ENCODE measurements around the gene FAM171A2. TPM values are rescaled to one million over a fixed set of nuclear protein-coding genes. Genes with fewer than 3 reads are reported as not detected.

The FAM171A2 gene
- total and polyA plus RNA-seq, 2 of the 8 experiments (the other 6 are each of a cell fraction or from before 2014, with no cell fraction given) = 21.9 to 24.1 TPM

DNA sequence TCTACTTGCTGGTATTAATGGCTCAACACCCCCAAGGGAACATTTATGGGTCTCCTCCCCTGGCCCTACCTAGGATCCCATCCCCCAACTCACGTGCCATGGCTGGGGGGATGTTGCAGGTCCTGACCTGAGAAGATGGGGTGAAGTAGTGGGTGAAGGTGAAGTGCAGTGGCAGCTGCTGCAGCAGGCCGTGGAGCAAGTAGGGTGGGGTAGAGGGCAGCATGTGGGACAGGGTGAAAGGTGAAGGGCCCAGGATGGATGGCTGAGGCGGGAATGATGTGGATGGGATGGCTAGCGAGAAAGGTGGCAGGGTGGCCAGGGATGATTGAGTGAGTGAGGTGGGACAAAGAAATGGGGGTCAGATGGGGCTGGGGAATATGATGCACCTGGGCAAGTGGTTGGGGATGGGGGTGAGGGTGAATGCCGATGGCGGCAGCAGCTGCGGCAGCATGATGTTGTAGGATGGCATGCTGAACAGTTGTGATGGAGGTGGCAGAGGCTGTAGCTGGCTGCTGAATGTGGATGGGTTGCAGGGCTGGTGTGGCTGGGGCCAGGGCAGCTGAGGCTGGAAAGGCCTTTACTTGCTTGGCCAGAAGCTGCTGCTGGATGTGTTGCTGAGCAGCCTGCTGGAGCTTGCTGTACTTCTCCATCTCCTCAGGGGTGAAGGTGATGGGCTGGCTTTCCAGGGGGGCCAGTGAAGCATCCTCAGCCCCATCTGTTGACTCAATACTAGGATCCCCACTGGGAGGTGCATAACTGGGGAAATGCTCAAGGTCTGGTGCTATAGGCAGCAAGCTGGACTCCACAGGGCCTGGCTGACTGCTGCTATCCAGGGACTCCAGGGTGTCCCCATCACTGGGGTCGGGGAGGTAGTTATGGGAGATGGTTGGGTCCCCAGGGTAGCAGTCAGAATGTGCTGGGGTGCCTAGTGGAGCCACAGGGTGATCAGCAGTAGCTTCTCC, 34.1 kb upstream of the FAM171A2 start (continued):
- TF ChIP-seq, protein P1, sequence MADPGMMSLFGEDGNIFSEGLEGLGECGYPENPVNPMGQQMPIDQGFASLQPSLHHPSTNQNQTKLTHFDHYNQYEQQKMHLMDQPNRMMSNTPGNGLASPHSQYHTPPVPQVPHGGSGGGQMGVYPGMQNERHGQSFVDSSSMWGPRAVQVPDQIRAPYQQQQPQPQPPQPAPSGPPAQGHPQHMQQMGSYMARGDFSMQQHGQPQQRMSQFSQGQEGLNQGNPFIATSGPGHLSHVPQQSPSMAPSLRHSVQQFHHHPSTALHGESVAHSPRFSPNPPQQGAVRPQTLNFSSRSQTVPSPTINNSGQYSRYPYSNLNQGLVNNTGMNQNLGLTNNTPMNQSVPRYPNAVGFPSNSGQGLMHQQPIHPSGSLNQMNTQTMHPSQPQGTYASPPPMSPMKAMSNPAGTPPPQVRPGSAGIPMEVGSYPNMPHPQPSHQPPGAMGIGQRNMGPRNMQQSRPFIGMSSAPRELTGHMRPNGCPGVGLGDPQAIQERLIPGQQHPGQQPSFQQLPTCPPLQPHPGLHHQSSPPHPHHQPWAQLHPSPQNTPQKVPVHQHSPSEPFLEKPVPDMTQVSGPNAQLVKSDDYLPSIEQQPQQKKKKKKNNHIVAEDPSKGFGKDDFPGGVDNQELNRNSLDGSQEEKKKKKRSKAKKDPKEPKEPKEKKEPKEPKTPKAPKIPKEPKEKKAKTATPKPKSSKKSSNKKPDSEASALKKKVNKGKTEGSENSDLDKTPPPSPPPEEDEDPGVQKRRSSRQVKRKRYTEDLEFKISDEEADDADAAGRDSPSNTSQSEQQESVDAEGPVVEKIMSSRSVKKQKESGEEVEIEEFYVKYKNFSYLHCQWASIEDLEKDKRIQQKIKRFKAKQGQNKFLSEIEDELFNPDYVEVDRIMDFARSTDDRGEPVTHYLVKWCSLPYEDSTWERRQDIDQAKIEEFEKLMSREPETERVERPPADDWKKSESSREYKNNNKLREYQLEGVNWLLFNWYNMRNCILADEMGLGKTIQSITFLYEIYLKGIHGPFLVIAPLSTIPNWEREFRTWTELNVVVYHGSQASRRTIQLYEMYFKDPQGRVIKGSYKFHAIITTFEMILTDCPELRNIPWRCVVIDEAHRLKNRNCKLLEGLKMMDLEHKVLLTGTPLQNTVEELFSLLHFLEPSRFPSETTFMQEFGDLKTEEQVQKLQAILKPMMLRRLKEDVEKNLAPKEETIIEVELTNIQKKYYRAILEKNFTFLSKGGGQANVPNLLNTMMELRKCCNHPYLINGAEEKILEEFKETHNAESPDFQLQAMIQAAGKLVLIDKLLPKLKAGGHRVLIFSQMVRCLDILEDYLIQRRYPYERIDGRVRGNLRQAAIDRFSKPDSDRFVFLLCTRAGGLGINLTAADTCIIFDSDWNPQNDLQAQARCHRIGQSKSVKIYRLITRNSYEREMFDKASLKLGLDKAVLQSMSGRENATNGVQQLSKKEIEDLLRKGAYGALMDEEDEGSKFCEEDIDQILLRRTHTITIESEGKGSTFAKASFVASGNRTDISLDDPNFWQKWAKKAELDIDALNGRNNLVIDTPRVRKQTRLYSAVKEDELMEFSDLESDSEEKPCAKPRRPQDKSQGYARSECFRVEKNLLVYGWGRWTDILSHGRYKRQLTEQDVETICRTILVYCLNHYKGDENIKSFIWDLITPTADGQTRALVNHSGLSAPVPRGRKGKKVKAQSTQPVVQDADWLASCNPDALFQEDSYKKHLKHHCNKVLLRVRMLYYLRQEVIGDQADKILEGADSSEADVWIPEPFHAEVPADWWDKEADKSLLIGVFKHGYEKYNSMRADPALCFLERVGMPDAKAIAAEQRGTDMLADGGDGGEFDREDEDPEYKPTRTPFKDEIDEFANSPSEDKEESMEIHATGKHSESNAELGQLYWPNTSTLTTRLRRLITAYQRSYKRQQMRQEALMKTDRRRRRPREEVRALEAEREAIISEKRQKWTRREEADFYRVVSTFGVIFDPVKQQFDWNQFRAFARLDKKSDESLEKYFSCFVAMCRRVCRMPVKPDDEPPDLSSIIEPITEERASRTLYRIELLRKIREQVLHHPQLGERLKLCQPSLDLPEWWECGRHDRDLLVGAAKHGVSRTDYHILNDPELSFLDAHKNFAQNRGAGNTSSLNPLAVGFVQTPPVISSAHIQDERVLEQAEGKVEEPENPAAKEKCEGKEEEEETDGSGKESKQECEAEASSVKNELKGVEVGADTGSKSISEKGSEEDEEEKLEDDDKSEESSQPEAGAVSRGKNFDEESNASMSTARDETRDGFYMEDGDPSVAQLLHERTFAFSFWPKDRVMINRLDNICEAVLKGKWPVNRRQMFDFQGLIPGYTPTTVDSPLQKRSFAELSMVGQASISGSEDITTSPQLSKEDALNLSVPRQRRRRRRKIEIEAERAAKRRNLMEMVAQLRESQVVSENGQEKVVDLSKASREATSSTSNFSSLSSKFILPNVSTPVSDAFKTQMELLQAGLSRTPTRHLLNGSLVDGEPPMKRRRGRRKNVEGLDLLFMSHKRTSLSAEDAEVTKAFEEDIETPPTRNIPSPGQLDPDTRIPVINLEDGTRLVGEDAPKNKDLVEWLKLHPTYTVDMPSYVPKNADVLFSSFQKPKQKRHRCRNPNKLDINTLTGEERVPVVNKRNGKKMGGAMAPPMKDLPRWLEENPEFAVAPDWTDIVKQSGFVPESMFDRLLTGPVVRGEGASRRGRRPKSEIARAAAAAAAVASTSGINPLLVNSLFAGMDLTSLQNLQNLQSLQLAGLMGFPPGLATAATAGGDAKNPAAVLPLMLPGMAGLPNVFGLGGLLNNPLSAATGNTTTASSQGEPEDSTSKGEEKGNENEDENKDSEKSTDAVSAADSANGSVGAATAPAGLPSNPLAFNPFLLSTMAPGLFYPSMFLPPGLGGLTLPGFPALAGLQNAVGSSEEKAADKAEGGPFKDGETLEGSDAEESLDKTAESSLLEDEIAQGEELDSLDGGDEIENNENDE (IDR thresholded peaks at IDR 0.05; ENCODE audit: insufficient replicate concordance, low read length) = no peak
- no peak for TF ChIP-seq SIN3A (conservative IDR thresholded peaks at IDR 0.05 in 1 of 2, IDR thresholded peaks at IDR 0.05 in 1 of 2; ENCODE audit: low read depth in 1 of 2, low read length in 2 of 2)

All from H1 (cell line).